Retinal pigment epithelial cell (primary cell): ENCODE results near the gene SART1.

Experiments
- DNase-seq: peaks from one replicate; pipeline ENCODE4 v3.0.0-alpha.2; 2010; ENCODE audit warnings: low read depth
- H3K4me3 ChIP-seq: 2 replicates; pipeline ENCODE4 v1.5.1; 2011; ENCODE audit warnings: mild to moderate bottlenecking, low read length, control low read depth, moderate library complexity
- TF ChIP-seq, protein P1 (sequence below): conservative IDR thresholded peaks from 2 replicates; pipeline ENCODE4 v1.5.1; 2011; ENCODE audit warnings: low read depth, low read length, control low read depth, inconsistent platforms

SART1 gene

DNA sequence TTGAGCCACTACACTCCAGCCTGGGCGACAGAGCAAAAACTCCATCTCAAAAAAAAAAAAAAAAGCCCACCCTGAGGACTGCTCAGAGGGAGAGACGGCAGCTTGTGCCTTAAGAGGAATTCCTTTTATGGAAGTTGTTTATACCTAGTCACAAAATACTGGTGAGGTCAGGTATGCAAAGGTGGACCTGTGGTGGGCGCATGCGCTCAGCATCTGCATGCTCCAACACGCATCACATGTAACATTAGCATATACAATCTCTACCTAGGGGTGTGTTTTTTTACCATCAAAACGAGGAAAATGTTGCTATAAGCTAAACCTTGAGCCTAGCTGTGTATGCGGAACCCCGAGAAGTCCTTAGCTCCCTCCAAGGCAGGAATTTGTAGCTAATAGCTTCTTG, 6.8 kb upstream of the SART1 start:
- H3K4me3 ChIP-seq, result no peak overlapping the region
- TF ChIP-seq, protein P1, sequence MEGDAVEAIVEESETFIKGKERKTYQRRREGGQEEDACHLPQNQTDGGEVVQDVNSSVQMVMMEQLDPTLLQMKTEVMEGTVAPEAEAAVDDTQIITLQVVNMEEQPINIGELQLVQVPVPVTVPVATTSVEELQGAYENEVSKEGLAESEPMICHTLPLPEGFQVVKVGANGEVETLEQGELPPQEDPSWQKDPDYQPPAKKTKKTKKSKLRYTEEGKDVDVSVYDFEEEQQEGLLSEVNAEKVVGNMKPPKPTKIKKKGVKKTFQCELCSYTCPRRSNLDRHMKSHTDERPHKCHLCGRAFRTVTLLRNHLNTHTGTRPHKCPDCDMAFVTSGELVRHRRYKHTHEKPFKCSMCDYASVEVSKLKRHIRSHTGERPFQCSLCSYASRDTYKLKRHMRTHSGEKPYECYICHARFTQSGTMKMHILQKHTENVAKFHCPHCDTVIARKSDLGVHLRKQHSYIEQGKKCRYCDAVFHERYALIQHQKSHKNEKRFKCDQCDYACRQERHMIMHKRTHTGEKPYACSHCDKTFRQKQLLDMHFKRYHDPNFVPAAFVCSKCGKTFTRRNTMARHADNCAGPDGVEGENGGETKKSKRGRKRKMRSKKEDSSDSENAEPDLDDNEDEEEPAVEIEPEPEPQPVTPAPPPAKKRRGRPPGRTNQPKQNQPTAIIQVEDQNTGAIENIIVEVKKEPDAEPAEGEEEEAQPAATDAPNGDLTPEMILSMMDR, result no peak
- DNase-seq, result no peak

DNA sequence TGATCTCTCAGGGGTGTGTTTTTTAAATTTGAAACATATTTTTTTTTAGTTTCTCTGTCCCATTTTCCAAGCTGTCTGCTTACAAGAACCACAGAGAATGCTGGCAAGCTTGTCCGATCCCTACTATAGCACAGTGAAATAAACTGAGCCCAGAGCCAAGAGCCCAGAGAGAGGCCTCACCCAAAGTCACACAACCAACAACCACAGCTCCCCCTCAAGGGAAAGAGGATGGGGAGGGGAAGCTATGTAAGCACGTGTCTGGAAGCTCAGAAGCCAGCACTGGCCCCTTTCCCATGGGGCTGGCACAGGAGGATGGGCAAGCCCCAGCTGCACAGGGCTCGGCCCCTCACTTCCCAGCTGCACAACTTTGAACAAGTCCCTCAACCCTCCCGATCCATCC, 3.2 kb upstream of the SART1 start:
- no peak overlapping the region for H3K4me3 ChIP-seq
- TF ChIP-seq, protein P1, result no peak
- DNase-seq, result no peak

DNA sequence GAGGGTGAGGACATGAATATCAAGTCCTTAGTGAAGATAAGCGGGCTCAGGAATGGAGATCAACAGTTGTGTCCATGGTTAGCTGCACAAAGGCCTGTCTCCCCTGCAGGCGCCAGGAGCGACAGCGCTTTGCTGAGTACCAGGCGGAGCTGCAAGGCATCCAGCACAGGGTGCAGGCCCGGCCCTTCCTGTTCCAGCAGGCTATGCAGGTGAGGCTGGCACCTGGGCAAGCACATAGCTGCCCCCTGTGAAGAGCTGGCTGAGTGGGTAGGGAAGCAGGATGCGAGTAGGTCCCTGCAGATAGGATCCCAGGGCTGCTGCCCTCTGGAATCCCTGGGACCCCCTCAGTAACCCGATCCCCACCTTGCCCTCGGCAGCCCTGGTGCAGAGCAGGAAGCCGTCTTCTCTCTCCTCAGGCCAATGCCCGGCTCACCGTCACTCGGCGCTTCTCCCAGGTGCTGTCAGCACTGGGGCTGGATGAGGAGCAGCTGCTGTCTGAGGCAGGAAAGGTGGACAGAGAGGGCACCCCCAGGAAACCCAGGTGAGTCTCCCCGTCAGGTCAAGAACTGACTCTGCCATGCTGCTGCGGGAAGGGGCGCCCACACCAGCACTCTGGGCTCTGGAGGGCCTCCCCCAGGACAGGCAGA, 2.6 kb upstream of the SART1 start:
- H3K4me3 ChIP-seq, result no peak overlapping the region
- TF ChIP-seq, protein P1, result no peak
- no peak for DNase-seq

DNA sequence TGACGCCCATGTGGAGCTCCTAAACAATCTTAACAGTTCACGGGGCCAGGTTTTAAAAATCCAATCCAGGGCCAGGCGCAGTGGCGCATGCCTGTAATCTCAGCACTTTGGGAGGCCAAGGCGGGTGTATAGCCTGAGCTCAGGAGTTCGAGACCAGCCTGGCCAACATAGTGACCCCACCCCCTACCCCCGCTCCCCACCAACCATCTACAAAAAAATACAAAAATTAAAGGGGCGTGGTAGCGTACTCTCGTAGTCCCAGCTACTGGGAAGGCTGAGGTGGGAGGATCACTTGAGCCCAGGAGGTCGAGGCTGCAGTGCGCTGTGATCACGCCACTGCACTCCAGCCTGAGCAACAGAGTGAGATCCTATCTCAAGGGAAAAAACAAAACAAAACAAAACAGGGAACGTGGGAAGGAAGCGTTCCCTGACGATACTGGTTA, 689 bp upstream of the SART1 start:
- H3K4me3 ChIP-seq, result peak overlapping the region; percentile 87
- TF ChIP-seq, protein P1, result no peak
- no peak for DNase-seq

DNA sequence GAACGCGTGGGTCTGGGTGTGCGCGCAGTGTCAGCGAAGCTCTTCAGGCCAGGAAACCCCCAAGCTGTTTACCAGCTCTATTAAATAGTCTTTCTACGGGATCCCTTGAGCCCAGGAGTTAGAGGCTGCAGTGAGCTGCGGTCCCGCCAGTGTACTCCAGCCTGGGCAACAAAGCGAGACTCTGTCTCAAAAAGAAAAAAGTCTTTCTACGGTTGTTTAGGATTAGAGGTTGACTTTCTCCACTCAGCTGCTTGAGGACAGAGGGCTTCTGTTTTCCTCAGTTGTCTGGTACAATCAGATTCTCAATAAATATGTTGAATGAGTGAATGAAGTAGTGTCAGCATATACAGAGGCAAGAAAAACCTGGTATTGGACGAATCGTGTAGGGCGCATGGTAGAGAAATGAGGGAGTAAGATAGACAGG, 619 bp downstream of the SART1 start:
- DNase-seq, result no peak
- H3K4me3 ChIP-seq, result peak overlapping the region; percentile 87
- TF ChIP-seq, protein P1, result no peak

DNA sequence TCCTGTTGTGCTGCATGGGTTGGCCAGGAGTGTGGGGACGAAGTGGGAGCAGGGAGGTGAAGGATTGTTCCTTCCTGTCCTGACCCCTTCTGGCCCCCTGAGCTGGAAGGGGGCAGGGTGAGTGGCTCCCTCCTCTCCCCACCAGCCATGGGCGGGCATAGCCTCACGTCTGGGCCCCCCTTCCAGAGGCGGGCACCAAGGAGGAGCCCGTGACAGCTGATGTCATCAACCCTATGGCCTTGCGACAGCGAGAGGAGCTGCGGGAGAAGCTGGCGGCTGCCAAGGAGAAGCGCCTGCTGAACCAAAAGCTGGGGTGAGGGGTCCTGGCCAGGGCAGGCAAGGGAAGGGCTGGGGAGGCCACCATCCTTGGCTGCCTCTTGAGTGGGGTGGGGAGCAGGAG, 3.4 kb downstream of the SART1 start:
- H3K4me3 ChIP-seq, result no peak overlapping the region
- no peak for DNase-seq
- TF ChIP-seq, protein P1, result no peak

DNA sequence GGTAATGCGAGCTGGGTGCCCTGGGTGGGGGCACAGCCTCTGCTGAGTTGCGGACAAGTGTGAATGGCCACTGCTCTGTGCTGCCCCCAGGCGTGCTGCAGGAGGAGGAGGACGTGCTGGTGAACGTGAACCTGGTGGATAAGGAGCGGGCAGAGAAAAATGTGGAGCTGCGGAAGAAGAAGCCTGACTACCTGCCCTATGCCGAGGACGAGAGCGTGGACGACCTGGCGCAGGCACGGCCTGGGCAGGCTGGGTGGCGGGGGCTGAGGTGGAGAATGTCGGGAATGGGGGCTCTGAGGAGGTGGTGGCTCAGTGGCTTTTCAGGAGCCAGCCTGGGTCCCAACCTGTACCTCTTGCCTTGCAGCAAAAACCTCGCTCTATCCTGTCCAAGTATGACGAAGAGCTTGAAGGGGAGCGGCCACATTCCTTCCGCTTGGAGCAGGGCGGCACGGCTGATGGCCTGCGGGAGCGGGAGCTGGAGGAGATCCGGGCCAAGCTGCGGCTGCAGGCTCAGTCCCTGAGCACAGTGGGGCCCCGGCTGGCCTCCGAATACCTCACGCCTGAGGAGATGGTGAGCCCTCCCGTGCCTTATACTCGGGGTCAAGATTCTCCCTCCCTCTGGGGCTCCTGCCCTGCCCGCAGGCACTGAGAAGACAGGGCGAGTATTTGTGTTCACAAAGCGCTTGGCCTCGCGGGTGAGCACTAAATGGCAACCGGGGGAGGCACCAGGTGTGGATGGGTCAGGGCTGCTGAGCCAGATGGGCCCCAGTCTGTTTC, 4.6 kb downstream of the SART1 start:
- DNase-seq, result no peak
- TF ChIP-seq, protein P1, result no peak
- no peak overlapping the region for H3K4me3 ChIP-seq
